HEK293T (cell line): ENCODE measurements around the gene SPATA2.

Experiments
- CTCF ChIA-PET: fragments of 350-600 bp; formaldehyde crosslinking; extraction: SDS; loops from one replicate; lab custom pipeline; 2021; ENCODE audit warnings: antibody characterized with exemption, inconsistent platforms; lab: Yijun Ruan, JAX
- POLR2A ChIA-PET: fragments of 350-600 bp; formaldehyde crosslinking; extraction: SDS; loops from one replicate; lab custom pipeline; 2020; ENCODE audit warnings: antibody characterized with exemption, inconsistent platforms; lab: Yijun Ruan, JAX
- DNase-seq: peaks from one replicate; pipeline ENCODE4 v3.0.0; 2012; ENCODE audit warnings: mixed read lengths; ENCODE audit errors: extremely low spot score
- ARNT ChIP-seq: fragments of 450-650 bp; IDR thresholded peaks from 2 replicates; pipeline ENCODE4 v1.6.1; 2017; ENCODE audit warnings: mild to moderate bottlenecking
- BHLHE40 ChIP-seq: fragments of 450-650 bp; IDR thresholded peaks from 2 replicates; pipeline ENCODE4 v1.6.1; 2016; ENCODE audit warnings: mild to moderate bottlenecking, moderate library complexity, borderline replicate concordance
- CTBP1 ChIP-seq: fragments of 450-650 bp; IDR thresholded peaks from 2 replicates; pipeline ENCODE4 v1.6.1; 2016; ENCODE audit warnings: borderline replicate concordance
- ELF4 ChIP-seq: fragments of 450-650 bp; IDR thresholded peaks from 2 replicates; pipeline ENCODE4 v1.6.1; 2017; ENCODE audit warnings: antibody characterized with exemption
- FOXA1 ChIP-seq: fragments of 450-650 bp; IDR thresholded peaks from 2 replicates; pipeline ENCODE4 v1.6.1; 2016; ENCODE audit warnings: mild to moderate bottlenecking
- FOXK2 ChIP-seq: fragments of 450-650 bp; IDR thresholded peaks from 2 replicates; pipeline ENCODE4 v1.6.1; 2016; ENCODE audit warnings: mild to moderate bottlenecking
- FOXM1 ChIP-seq: fragments of 450-650 bp; IDR thresholded peaks from 2 replicates; pipeline ENCODE4 v1.6.1; 2017; ENCODE audit warnings: mild to moderate bottlenecking, borderline replicate concordance
- HDGF ChIP-seq: fragments of 450-650 bp; IDR thresholded peaks from 2 replicates; pipeline ENCODE4 v1.6.1; 2017; ENCODE audit warnings: antibody characterized with exemption, borderline replicate concordance
- L3MBTL2 ChIP-seq: fragments of 450-650 bp; conservative IDR thresholded peaks from 2 replicates; pipeline ENCODE4 v1.6.1; 2016; ENCODE audit warnings: mild to moderate bottlenecking
- LEF1 ChIP-seq: fragments of 450-650 bp; IDR thresholded peaks from 2 replicates; pipeline ENCODE4 v1.6.1; 2017; ENCODE audit warnings: mild to moderate bottlenecking, borderline replicate concordance
- NFRKB ChIP-seq: fragments of 450-650 bp; IDR thresholded peaks from 2 replicates; pipeline ENCODE4 v1.6.1; 2016; ENCODE audit warnings: mild to moderate bottlenecking, moderate library complexity
- PKNOX1 ChIP-seq: fragments of 450-650 bp; IDR thresholded peaks from 2 replicates; pipeline ENCODE4 v1.6.1; 2016
- SP1 ChIP-seq: fragments of 450-650 bp; IDR thresholded peaks from 2 replicates; pipeline ENCODE4 v1.6.1; 2017
- SUZ12 ChIP-seq: fragments of 450-650 bp; IDR thresholded peaks from 2 replicates; pipeline ENCODE4 v1.6.1; 2016; ENCODE audit warnings: mild to moderate bottlenecking
- TARDBP ChIP-seq: fragments of 450-650 bp; IDR thresholded peaks from 2 replicates; pipeline ENCODE4 v1.6.1; 2016
- ZNF384 ChIP-seq: fragments of 450-650 bp; IDR thresholded peaks from 2 replicates; pipeline ENCODE4 v1.6.1; 2016

The SPATA2 gene

GRCh38 chr20:49868538-49868937 lies 46.8 kb downstream of the SPATA2 start:
- DNase-seq = no peak
- ChIA-PET POLR2A (no interaction called here), CTCF (no interaction called here)
- no peak for TF ChIP-seq FOXK2
- no peak for TF ChIP-seq ARNT
- TF ChIP-seq FOXA1 = no peak
- no peak for TF ChIP-seq FOXM1
- TF ChIP-seq TARDBP = no peak
- no peak for TF ChIP-seq BHLHE40
- no peak for TF ChIP-seq HDGF
- TF ChIP-seq SUZ12 = no peak
- TF ChIP-seq ELF4 = no peak
- TF ChIP-seq ZNF384 = no peak
- no peak for TF ChIP-seq NFRKB
- no peak for TF ChIP-seq CTBP1
- no peak for TF ChIP-seq L3MBTL2
- no peak for TF ChIP-seq SP1
- no peak for TF ChIP-seq PKNOX1
- no peak for TF ChIP-seq LEF1

GRCh38 chr20:49867453-49868215 lies 47.7 kb downstream of the SPATA2 start:
- ChIA-PET CTCF (interaction anchor here (1.1 kb wide), 1 partner anchor 21 kb away, joined by 3 read pairs; no protein-coding TSS in a partner anchor), POLR2A (no interaction called here)
- no peak for TF ChIP-seq ZNF384
- TF ChIP-seq TARDBP = no peak
- TF ChIP-seq ELF4 = no peak
- no peak for TF ChIP-seq NFRKB
- TF ChIP-seq HDGF = no peak
- no peak for TF ChIP-seq SP1
- no peak for TF ChIP-seq SUZ12
- TF ChIP-seq PKNOX1 = no peak
- TF ChIP-seq CTBP1 = no peak
- no peak for TF ChIP-seq FOXA1
- no peak for TF ChIP-seq LEF1
- no peak for TF ChIP-seq L3MBTL2
- TF ChIP-seq BHLHE40 = no peak
- TF ChIP-seq FOXM1 = no peak
- TF ChIP-seq FOXK2 = no peak
- DNase-seq = no peak

- no peak for TF ChIP-seq FOXM1
- TF ChIP-seq LEF1 = no peak
- no peak for TF ChIP-seq PKNOX1
- TF ChIP-seq FOXA1 = no peak
- no peak for TF ChIP-seq FOXK2
- TF ChIP-seq ELF4 = no peak
- no peak for TF ChIP-seq NFRKB
- no peak for TF ChIP-seq BHLHE40
- TF ChIP-seq ZNF384 = no peak
- no peak for TF ChIP-seq ARNT
- TF ChIP-seq L3MBTL2 = no peak
- TF ChIP-seq SP1 = no peak
- TF ChIP-seq HDGF = no peak
- no peak for TF ChIP-seq TARDBP
- TF ChIP-seq CTBP1 = no peak
- DNase-seq = no peak
- ChIA-PET CTCF (no interaction called here), POLR2A (no interaction called here)
Measured at GRCh38 chr20:49866051-49866450, 49.3 kb downstream of the SPATA2 start.

GRCh38 chr20:49865559-49865958 lies 49.8 kb downstream of the SPATA2 start:
- ChIA-PET POLR2A (no interaction called here), CTCF (no interaction called here)
- no peak for DNase-seq
- TF ChIP-seq PKNOX1 (no peak), HDGF (no peak), NFRKB (no peak), CTBP1 (no peak), TARDBP (no peak), FOXK2 (no peak), FOXA1 (no peak), SUZ12 (no peak), ELF4 (no peak), ZNF384 (no peak), BHLHE40 (no peak), LEF1 (no peak), SP1 (no peak)

GRCh38 chr20:49863666-49864065 lies 51.7 kb downstream of the SPATA2 start:
- CTCF ChIA-PET = no interaction called here
- POLR2A ChIA-PET = no interaction called here
- no peak for TF ChIP-seq BHLHE40
- no peak for TF ChIP-seq FOXK2
- no peak for TF ChIP-seq TARDBP
- no peak for TF ChIP-seq CTBP1
- no peak for TF ChIP-seq SP1
- TF ChIP-seq NFRKB = no peak
- TF ChIP-seq LEF1 = no peak
- no peak for TF ChIP-seq ELF4
- no peak for TF ChIP-seq SUZ12
- no peak for TF ChIP-seq FOXA1
- TF ChIP-seq ARNT = no peak
- no peak for DNase-seq
